ENCODE measurements around the gene RGS3.

- no peak for TF ChIP-seq MAX (IDR thresholded peaks at IDR 0.05)
- no peak for TF ChIP-seq TEAD4 (IDR thresholded peaks at IDR 0.05)
- no peak for TF ChIP-seq NFIC (IDR thresholded peaks at IDR 0.05)
- TF ChIP-seq RAD21 (IDR thresholded peaks at IDR 0.05; ENCODE audit: low read depth): no peak
- no peak for TF ChIP-seq YY1 (IDR thresholded peaks at IDR 0.05; ENCODE audit: low read depth)
- no peak for TF ChIP-seq REST (IDR thresholded peaks at IDR 0.05; ENCODE audit: low read depth)
- no peak for TF ChIP-seq EP300 (IDR thresholded peaks at IDR 0.05; ENCODE audit: borderline replicate concordance)
- no peak for TF ChIP-seq EGR1 (IDR thresholded peaks at IDR 0.05)
Observed at GRCh38 chr9:113493203-113493520, 29.6 kb downstream of the RGS3 start.

Data from Ishikawa (cell line).